ENCODE results near the gene TTLL6.

DNA sequence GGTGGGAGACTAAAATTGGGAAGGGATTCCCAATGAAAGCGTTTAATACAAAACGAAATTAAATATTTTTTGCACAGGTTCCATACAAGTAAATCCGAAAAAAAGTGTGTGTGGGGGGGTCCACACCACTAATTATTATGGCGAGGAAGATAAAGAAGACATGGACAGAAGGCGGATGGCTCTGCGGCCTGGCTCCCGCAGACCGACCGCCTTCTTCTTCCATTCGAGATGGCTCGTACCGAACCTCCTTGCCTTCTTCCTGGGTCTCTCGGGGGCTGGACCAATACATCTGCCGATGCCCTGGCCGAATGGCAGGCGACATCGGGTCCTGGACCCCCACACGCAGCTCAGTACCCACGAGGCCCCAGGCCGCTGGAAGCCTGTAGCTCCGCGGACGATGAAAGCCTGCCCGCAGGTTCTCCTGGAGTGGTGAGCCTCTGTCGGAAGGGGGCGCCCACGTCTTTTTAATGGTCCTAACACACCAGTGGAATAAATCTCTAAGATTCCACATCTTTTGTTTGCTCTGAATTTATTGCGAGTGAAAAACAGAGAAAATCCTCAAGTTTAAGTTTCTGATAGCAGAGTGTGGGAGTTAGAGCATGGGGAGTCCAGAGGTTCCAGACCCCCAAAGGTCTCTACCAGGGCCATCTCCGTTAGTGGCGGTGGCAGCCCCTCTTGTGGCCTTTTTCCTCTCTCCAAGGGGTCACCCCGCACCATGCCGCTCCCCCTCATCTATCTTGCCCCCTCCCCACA is 92.6 kb downstream of the TTLL6 start:
- TF ChIP-seq CTCF (IDR thresholded peaks at IDR 0.05; ENCODE audit: insufficient read depth, low read length, poor library complexity, severe bottlenecking) (peak; percentile 60), EZH2phosphoT487 (conservative IDR thresholded peaks at IDR 0.05; ENCODE audit: low read length) (no peak)
